Airway epithelial cell (primary cell): ENCODE measurements around the gene ANO4. TPM values are rescaled to one million over a fixed set of nuclear protein-coding genes. Genes with fewer than 3 reads are reported as not detected.

Experiments used
- total RNA-seq: library from RNA; depleted of rRNA; stranded (reverse); fragments of >200 nt; gene quantifications from 2 replicates; pipeline ENCODE4 v1.2.3, GENCODE V29; 2015

The ANO4 gene
- 1.3 and 1.4 TPM in 2 replicates for total RNA-seq

GRCh38 chr12:100794441-100795173, at the start of gene ANO4:
ANO4 (plus strand) TSS chr12:100794776; CDS start chr12:100901786, 107,010 bp downstream.

Other genes with a start within 250 kb of the ANO4 start
- gene GAS2L3, start 221.1 kb upstream of the ANO4 start, total RNA-seq, result 5.7 and 5.9 TPM in 2 replicates